ENCODE measurements around the gene LIN37.
"Not testable (repeated sequence)": the region's sequence is repeated elsewhere in the genome, so short reads cannot be mapped to it uniquely, and the experiment has no call there.

LIN37 gene

GRCh38 chr19:35719402-35720162 lies 28.8 kb upstream of the LIN37 start:
- no peak for DNase-seq
- no peak for ATAC-seq

- no peak for DNase-seq
- no peak for ATAC-seq
Observed at GRCh38 chr19:35720163-35720524, 28.2 kb upstream of the LIN37 start.

- no peak for DNase-seq
- ATAC-seq = no peak
Observed at GRCh38 chr19:35720648-35721047, 27.7 kb upstream of the LIN37 start.

- DNase-seq (no peak), ATAC-seq (no peak)
Observed at GRCh38 chr19:35721374-35721773, 27.0 kb upstream of the LIN37 start.

- DNase-seq (no peak), ATAC-seq (no peak)
Observed at GRCh38 chr19:35722461-35722860, 25.9 kb upstream of the LIN37 start.

GRCh38 chr19:35722897-35723296 lies 25.5 kb upstream of the LIN37 start:
- ATAC-seq (no peak), DNase-seq (no peak)

GRCh38 chr19:35723671-35724070 lies 24.7 kb upstream of the LIN37 start:
- no peak for DNase-seq
- ATAC-seq = no peak

- DNase-seq, ATAC-seq: not testable (repeated sequence)
Observed at GRCh38 chr19:35724132-35724531, 24.2 kb upstream of the LIN37 start.

- no peak for ATAC-seq
- no peak for DNase-seq
Observed at GRCh38 chr19:35724560-35724959, 23.8 kb upstream of the LIN37 start.

- DNase-seq = no peak
- no peak for ATAC-seq
Observed at GRCh38 chr19:35725216-35725861, 23.0 kb upstream of the LIN37 start.

GRCh38 chr19:35727053-35727955 lies 21.1 kb upstream of the LIN37 start:
- no peak for ATAC-seq
- DNase-seq = no peak

GRCh38 chr19:35727956-35728706 lies 20.2 kb upstream of the LIN37 start:
- ATAC-seq (no peak), DNase-seq (no peak)

- no peak for DNase-seq
- ATAC-seq = no peak
Observed at GRCh38 chr19:35729021-35729420, 19.4 kb upstream of the LIN37 start.

GRCh38 chr19:35729763-35730162 lies 18.6 kb upstream of the LIN37 start:
- no peak for ATAC-seq
- no peak for DNase-seq

GRCh38 chr19:35730326-35730725 lies 18.1 kb upstream of the LIN37 start:
- ATAC-seq (no peak), DNase-seq (no peak)

- DNase-seq (no peak), ATAC-seq (no peak)
Observed at GRCh38 chr19:35731353-35731752, 17.0 kb upstream of the LIN37 start.

GRCh38 chr19:35731779-35732405 lies 16.5 kb upstream of the LIN37 start:
- ATAC-seq = no peak
- no peak for DNase-seq

- no peak for DNase-seq
- no peak for ATAC-seq
Observed at GRCh38 chr19:35732540-35733179, 15.7 kb upstream of the LIN37 start.

GRCh38 chr19:35733180-35734125 lies 14.9 kb upstream of the LIN37 start:
- no peak for DNase-seq
- no peak for ATAC-seq

GRCh38 chr19:35734273-35734672 lies 14.1 kb upstream of the LIN37 start:
- DNase-seq (no peak), ATAC-seq (no peak)

Measured in stimulated activated naive CD8-positive, alpha-beta T cell treated with anti-CD3 and anti-CD28 coated beads, Interleukin-15, Interleukin-2, amounts not matched to agents 100 U/mL and 50 U/mL, for 24 hours (primary cell).